NCI-H526 (cell line): ENCODE results near the gene NAPA.

Source experiments
- DNase-seq, 2 experiments: peaks; one replicate each; lab custom pipeline; 2025; lab: John Stamatoyannopoulos, UW

The NAPA gene

GRCh38 chr19:47514869-47515588 is at the start of gene NAPA:
TSS of gene NAPA (minus strand) at chr19:47515063. CDS start at chr19:47514940, 123 bp downstream.
- DNase-seq, result peak; percentile 99 to 100

- peak; percentile 59 to 81 for DNase-seq
Observed at GRCh38 chr19:47564081-47564480, 49.2 kb upstream of the NAPA start.

- peak in 1 of 2 experiments; percentile 22 for DNase-seq
Observed at GRCh38 chr19:47561440-47562057, 46.7 kb upstream of the NAPA start.

GRCh38 chr19:47560999-47561398 is 46.1 kb upstream of the NAPA start:
- peak; percentile 64 to 65 for DNase-seq

GRCh38 chr19:47550129-47550528 is 35.3 kb upstream of the NAPA start:
- no peak for DNase-seq

- no peak for DNase-seq
Observed at GRCh38 chr19:47549261-47549862, 34.5 kb upstream of the NAPA start.

GRCh38 chr19:47547199-47547598 is 32.3 kb upstream of the NAPA start:
- no peak for DNase-seq

GRCh38 chr19:47545061-47545948 is 30.4 kb upstream of the NAPA start:
- no peak for DNase-seq

GRCh38 chr19:47544476-47544875 is 29.6 kb upstream of the NAPA start:
- DNase-seq, result no peak

- no peak for DNase-seq
Observed at GRCh38 chr19:47544075-47544474, 29.2 kb upstream of the NAPA start.

GRCh38 chr19:47542030-47542475 is 27.2 kb upstream of the NAPA start:
- DNase-seq, result no peak

GRCh38 chr19:47541518-47541917 is 26.7 kb upstream of the NAPA start:
- no peak for DNase-seq

- DNase-seq, result peak in 1 of 2 experiments; percentile 20
Observed at GRCh38 chr19:47540748-47541147, 25.9 kb upstream of the NAPA start.

GRCh38 chr19:47539747-47540311 is 25.0 kb upstream of the NAPA start:
- no peak for DNase-seq

- DNase-seq, result no peak
Observed at GRCh38 chr19:47538812-47539211, 23.9 kb upstream of the NAPA start.

GRCh38 chr19:47537493-47537892 is 22.6 kb upstream of the NAPA start:
- DNase-seq, result no peak

GRCh38 chr19:47534628-47535027 is 19.8 kb upstream of the NAPA start:
- no peak for DNase-seq

- DNase-seq, result no peak
Observed at GRCh38 chr19:47531640-47532387, 17.0 kb upstream of the NAPA start.

GRCh38 chr19:47529018-47529742 is 14.3 kb upstream of the NAPA start:
- no peak for DNase-seq

- DNase-seq, result no peak
Observed at GRCh38 chr19:47526798-47527197, 11.9 kb upstream of the NAPA start.
